Activated CD4-positive, alpha-beta T cell treated with anti-CD3 and anti-CD28 coated beads for 4 hours (primary cell): ENCODE measurements around the gene FBXO48.
"Not testable (repeated sequence)": the region's sequence is repeated elsewhere in the genome, so short reads cannot be mapped to it uniquely, and the experiment has no call there.

Experiments used
- DNase-seq, 2 donors: peaks; one replicate each; pipeline ENCODE4 v3.0.0-alpha.2; 2020

Gene FBXO48

GRCh38 chr2:68467077-68467960 lies at the start of gene FBXO48, which contains the start of gene APLF:
TSS of gene FBXO48 (minus strand) at chr2:68467294. CDS start at chr2:68465145, 2,149 bp downstream.
TSS of gene APLF (plus strand) at chr2:68467585. CDS start at chr2:68467732, 147 bp downstream.
- peak; percentile 98 to 99 for DNase-seq

- DNase-seq = no peak
Observed at GRCh38 chr2:68516051-68516955, 49.2 kb upstream of the FBXO48 start.

GRCh38 chr2:68514316-68514929 lies 47.3 kb upstream of the FBXO48 start:
- DNase-seq = no peak

- no peak for DNase-seq
Observed at GRCh38 chr2:68512966-68513365, 45.9 kb upstream of the FBXO48 start.

GRCh38 chr2:68512326-68512725 lies 45.2 kb upstream of the FBXO48 start:
- DNase-seq = no peak

GRCh38 chr2:68506170-68506569 lies 39.1 kb upstream of the FBXO48 start:
- DNase-seq = no peak

- no peak for DNase-seq
Observed at GRCh38 chr2:68505603-68506159, 38.6 kb upstream of the FBXO48 start.

- no peak for DNase-seq
Observed at GRCh38 chr2:68501768-68502167, 34.7 kb upstream of the FBXO48 start.

- DNase-seq = no peak
Observed at GRCh38 chr2:68500649-68501048, 33.6 kb upstream of the FBXO48 start.

- DNase-seq = no peak
Observed at GRCh38 chr2:68499133-68499532, 32.0 kb upstream of the FBXO48 start.

GRCh38 chr2:68491582-68491981 lies 24.5 kb upstream of the FBXO48 start:
- DNase-seq = no peak

GRCh38 chr2:68489282-68489681 lies 22.2 kb upstream of the FBXO48 start:
- no peak for DNase-seq

- not testable (repeated sequence) for DNase-seq
Observed at GRCh38 chr2:68488605-68489004, 21.5 kb upstream of the FBXO48 start.

- DNase-seq = no peak
Observed at GRCh38 chr2:68487773-68488355, 20.8 kb upstream of the FBXO48 start.

GRCh38 chr2:68483011-68483410 lies 15.9 kb upstream of the FBXO48 start:
- DNase-seq = no peak

- no peak for DNase-seq
Observed at GRCh38 chr2:68482296-68482820, 15.3 kb upstream of the FBXO48 start.

- DNase-seq = no peak
Observed at GRCh38 chr2:68478688-68479087, 11.6 kb upstream of the FBXO48 start.

GRCh38 chr2:68476454-68476853 lies 9.4 kb upstream of the FBXO48 start:
- no peak for DNase-seq

- DNase-seq = no peak
Observed at GRCh38 chr2:68475576-68475975, 8.5 kb upstream of the FBXO48 start.

GRCh38 chr2:68475110-68475509 lies 8.0 kb upstream of the FBXO48 start:
- no peak for DNase-seq

- DNase-seq = no peak
Observed at GRCh38 chr2:68472796-68473414, 5.8 kb upstream of the FBXO48 start.

GRCh38 chr2:68471385-68471784 lies 4.3 kb upstream of the FBXO48 start:
- no peak for DNase-seq
